HepG2 (cell line): ENCODE results near the gene CSTPP1. TPM values are rescaled to one million over a fixed set of nuclear protein-coding genes. Genes with fewer than 3 reads are reported as not detected.

Source experiments
- BHLHE40 ChIP-seq: IDR thresholded peaks from 2 replicates; pipeline ENCODE4 v1.6.1; 2011; ENCODE audit warnings: low read length, improper control_type of control experiment
- BORCS8-MEF2B ChIP-seq: sonication (generic); formaldehyde crosslinking; IDR thresholded peaks from 2 replicates; pipeline ENCODE4 v1.8.0; 2022; ENCODE audit warnings: mild to moderate bottlenecking, missing genetic modification reagents
- FOXA1 ChIP-seq, 2 experiments: fragments of 450-650 bp in 1 of 2; sonication (generic) in 1 of 2; formaldehyde crosslinking in 1 of 2; IDR thresholded peaks; 2 replicates each; pipeline versions ENCODE4 v1.4.0 to v1.6.1; 2016 to 2020; ENCODE audit warnings: missing genetic modification reagents in 1 of 2
- RBFOX2 ChIP-seq: fragments of 200-400 bp; formaldehyde crosslinking; IDR thresholded peaks from 2 replicates; pipeline ENCODE4 v1.6.1; 2017; ENCODE audit warnings: low read depth, mild to moderate bottlenecking, low read length
- ZBTB7B ChIP-seq: sonication (generic); formaldehyde crosslinking; IDR thresholded peaks from 2 replicates; pipeline ENCODE4 v1.4.0; 2020; ENCODE audit warnings: missing genetic modification reagents
- ZNF629 ChIP-seq: sonication (generic); formaldehyde crosslinking; conservative IDR thresholded peaks from 2 replicates; pipeline ENCODE4 v1.5.0; 2020; ENCODE audit warnings: missing genetic modification reagents
- ZSCAN29 ChIP-seq: sonication (generic); formaldehyde crosslinking; conservative IDR thresholded peaks from 2 replicates; pipeline ENCODE4 v1.4.0; 2020; ENCODE audit warnings: mild to moderate bottlenecking, missing genetic modification reagents
- polyA plus RNA-seq, 8 experiments: library from polyadenylated mRNA; depleted of rRNA in 3 of 8; stranded (reverse) in 7 of 8; unstranded in 1 of 8; fragments of >200 nt; fragmentation: Illumina TruSeq in 4 of 8; extraction: Trizol in 4 of 8; gene quantifications; 2 replicates each; pipeline versions ENCODE4 v1.2.1 to v1.2.3, GENCODE V29; 2011 to 2016; ENCODE audit warnings: low read depth in 4 of 8, missing spikeins in 1 of 8, mixed read lengths in 1 of 8; ENCODE audit not compliant: insufficient read depth in 1 of 8
- total RNA-seq, 5 experiments: library from RNA; depleted of rRNA; stranded (reverse); fragments of >200 nt; fragmentation: Illumina TruSeq; extraction: Trizol; gene quantifications; 2 replicates each; pipeline ENCODE4 v1.2.3, GENCODE V29; 2016; ENCODE audit warnings: low read depth in 1 of 5
- TF ChIP-seq, protein P1 (sequence below): sonication (generic); formaldehyde crosslinking; IDR thresholded peaks from 2 replicates; pipeline ENCODE4 v1.4.0; 2020; ENCODE audit warnings: missing genetic modification reagents, borderline replicate concordance
- TF ChIP-seq, protein P2 (sequence below): sonication (generic); formaldehyde crosslinking; IDR thresholded peaks from 2 replicates; pipeline ENCODE4 v1.5.0; 2020; ENCODE audit warnings: missing genetic modification reagents, mild to moderate bottlenecking, borderline replicate concordance
- TF ChIP-seq, protein P3 (sequence below): sonication (generic); IDR thresholded peaks from 2 replicates; pipeline ENCODE4 v1.6.1; 2016; ENCODE audit warnings: low read depth, borderline replicate concordance
- TF ChIP-seq, protein P4 (sequence below): sonication (generic); formaldehyde crosslinking; IDR thresholded peaks from 2 replicates; pipeline ENCODE4 v1.5.0; 2020; ENCODE audit warnings: mild to moderate bottlenecking, missing genetic modification reagents, borderline replicate concordance

Gene CSTPP1
- total and polyA plus RNA-seq, 2 of the 13 experiments (the other 11 are each of a cell fraction or from before 2014, with no cell fraction given), result 12.3 to 14.6 TPM

DNA sequence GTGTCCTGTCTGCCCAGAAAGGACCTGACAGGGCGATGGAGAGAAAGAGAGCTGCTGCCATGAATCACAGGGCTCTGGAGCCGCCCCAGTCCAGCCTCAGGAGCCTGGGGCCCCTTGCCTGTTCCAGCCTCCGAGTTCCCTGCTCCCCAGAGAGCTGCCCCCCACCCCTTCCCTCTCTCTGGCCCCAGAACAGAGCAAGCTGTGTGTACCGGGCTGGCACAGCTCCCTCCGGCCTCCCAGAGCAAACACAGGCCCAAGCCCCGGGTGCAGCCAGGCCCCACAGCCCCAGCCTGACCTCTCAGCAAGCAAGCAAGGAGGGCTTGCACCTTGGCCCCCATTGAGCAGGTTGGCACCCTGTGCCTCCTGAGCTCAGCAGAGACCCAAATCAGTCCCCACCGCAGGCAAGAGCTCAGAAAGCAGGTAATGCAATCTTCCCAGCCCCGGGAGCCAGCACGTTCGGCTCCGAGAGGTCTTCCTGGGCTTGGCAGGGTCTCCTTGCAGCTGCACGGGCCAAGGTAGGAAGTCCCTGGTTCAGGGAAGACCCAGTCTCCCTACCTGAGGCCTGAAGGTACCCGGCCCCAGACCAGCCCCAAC is 248.2 kb downstream of the CSTPP1 start (continued):
- TF ChIP-seq, protein P1, sequence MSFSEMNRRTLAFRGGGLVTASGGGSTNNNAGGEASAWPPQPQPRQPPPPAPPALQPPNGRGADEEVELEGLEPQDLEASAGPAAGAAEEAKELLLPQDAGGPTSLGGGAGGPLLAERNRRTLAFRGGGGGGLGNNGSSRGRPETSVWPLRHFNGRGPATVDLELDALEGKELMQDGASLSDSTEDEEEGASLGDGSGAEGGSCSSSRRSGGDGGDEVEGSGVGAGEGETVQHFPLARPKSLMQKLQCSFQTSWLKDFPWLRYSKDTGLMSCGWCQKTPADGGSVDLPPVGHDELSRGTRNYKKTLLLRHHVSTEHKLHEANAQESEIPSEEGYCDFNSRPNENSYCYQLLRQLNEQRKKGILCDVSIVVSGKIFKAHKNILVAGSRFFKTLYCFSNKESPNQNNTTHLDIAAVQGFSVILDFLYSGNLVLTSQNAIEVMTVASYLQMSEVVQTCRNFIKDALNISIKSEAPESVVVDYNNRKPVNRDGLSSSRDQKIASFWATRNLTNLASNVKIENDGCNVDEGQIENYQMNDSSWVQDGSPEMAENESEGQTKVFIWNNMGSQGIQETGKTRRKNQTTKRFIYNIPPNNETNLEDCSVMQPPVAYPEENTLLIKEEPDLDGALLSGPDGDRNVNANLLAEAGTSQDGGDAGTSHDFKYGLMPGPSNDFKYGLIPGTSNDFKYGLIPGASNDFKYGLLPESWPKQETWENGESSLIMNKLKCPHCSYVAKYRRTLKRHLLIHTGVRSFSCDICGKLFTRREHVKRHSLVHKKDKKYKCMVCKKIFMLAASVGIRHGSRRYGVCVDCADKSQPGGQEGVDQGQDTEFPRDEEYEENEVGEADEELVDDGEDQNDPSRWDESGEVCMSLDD (CRISPR knock-in tag), result peak; percentile 88
- TF ChIP-seq, protein P2, sequence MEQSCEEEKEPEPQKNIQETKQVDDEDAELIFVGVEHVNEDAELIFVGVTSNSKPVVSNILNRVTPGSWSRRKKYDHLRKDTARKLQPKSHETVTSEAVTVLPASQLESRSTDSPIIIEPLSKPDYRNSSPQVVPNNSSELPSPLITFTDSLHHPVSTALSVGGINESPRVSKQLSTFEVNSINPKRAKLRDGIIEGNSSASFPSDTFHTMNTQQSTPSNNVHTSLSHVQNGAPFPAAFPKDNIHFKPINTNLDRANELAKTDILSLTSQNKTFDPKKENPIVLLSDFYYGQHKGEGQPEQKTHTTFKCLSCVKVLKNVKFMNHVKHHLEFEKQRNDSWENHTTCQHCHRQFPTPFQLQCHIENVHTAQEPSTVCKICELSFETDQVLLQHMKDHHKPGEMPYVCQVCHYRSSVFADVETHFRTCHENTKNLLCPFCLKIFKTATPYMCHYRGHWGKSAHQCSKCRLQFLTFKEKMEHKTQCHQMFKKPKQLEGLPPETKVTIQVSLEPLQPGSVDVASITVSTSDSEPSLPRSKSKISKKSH (CRISPR knock-in tag), result peak; percentile 23; the same call in 1 of the 2 replicates
- peak; percentile 36; the same call in 1 of the 2 replicates for TF ChIP-seq ZNF629 (CRISPR knock-in tag)
- TF ChIP-seq BHLHE40, result peak; percentile 23; the same call in 1 of the 2 replicates
- peak; percentile 63; the same call in 1 of the 2 replicates for TF ChIP-seq ZBTB7B (CRISPR knock-in tag)
- TF ChIP-seq, protein P3, sequence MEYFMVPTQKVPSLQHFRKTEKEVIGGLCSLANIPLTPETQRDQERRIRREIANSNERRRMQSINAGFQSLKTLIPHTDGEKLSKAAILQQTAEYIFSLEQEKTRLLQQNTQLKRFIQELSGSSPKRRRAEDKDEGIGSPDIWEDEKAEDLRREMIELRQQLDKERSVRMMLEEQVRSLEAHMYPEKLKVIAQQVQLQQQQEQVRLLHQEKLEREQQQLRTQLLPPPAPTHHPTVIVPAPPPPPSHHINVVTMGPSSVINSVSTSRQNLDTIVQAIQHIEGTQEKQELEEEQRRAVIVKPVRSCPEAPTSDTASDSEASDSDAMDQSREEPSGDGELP, result peak; percentile 60; the same call in 1 of the 2 replicates
- TF ChIP-seq ZSCAN29 (CRISPR knock-in tag), result peak; percentile 71; the same call in 1 of the 2 replicates
- TF ChIP-seq, protein P4, sequence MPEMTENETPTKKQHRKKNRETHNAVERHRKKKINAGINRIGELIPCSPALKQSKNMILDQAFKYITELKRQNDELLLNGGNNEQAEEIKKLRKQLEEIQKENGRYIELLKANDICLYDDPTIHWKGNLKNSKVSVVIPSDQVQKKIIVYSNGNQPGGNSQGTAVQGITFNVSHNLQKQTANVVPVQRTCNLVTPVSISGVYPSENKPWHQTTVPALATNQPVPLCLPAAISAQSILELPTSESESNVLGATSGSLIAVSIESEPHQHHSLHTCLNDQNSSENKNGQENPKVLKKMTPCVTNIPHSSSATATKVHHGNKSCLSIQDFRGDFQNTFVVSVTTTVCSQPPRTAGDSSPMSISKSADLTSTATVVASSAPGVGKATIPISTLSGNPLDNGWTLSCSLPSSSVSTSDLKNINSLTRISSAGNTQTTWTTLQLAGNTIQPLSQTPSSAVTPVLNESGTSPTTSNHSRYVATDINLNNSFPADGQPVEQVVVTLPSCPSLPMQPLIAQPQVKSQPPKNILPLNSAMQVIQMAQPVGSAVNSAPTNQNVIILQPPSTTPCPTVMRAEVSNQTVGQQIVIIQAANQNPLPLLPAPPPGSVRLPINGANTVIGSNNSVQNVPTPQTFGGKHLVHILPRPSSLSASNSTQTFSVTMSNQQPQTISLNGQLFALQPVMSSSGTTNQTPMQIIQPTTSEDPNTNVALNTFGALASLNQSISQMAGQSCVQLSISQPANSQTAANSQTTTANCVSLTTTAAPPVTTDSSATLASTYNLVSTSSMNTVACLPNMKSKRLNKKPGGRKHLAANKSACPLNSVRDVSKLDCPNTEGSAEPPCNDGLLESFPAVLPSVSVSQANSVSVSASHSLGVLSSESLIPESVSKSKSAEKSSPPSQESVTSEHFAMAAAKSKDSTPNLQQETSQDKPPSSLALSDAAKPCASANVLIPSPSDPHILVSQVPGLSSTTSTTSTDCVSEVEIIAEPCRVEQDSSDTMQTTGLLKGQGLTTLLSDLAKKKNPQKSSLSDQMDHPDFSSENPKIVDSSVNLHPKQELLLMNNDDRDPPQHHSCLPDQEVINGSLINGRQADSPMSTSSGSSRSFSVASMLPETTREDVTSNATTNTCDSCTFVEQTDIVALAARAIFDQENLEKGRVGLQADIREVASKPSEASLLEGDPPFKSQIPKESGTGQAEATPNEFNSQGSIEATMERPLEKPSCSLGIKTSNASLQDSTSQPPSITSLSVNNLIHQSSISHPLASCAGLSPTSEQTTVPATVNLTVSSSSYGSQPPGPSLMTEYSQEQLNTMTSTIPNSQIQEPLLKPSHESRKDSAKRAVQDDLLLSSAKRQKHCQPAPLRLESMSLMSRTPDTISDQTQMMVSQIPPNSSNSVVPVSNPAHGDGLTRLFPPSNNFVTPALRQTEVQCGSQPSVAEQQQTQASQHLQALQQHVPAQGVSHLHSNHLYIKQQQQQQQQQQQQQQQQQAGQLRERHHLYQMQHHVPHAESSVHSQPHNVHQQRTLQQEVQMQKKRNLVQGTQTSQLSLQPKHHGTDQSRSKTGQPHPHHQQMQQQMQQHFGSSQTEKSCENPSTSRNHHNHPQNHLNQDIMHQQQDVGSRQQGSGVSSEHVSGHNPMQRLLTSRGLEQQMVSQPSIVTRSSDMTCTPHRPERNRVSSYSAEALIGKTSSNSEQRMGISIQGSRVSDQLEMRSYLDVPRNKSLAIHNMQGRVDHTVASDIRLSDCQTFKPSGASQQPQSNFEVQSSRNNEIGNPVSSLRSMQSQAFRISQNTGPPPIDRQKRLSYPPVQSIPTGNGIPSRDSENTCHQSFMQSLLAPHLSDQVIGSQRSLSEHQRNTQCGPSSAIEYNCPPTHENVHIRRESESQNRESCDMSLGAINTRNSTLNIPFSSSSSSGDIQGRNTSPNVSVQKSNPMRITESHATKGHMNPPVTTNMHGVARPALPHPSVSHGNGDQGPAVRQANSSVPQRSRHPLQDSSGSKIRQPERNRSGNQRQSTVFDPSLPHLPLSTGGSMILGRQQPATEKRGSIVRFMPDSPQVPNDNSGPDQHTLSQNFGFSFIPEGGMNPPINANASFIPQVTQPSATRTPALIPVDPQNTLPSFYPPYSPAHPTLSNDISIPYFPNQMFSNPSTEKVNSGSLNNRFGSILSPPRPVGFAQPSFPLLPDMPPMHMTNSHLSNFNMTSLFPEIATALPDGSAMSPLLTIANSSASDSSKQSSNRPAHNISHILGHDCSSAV (CRISPR knock-in tag), result no peak
- TF ChIP-seq FOXA1 (IDR thresholded peaks at IDR 0.05), result no peak
- peak; percentile 86 for TF ChIP-seq FOXA1 (CRISPR knock-in tag; IDR thresholded peaks at IDR 0.05)
- peak; percentile 54; the same call in 1 of the 2 replicates for TF ChIP-seq BORCS8-MEF2B (CRISPR knock-in tag)
- TF ChIP-seq RBFOX2, result peak; percentile 45
